Measurements from ENCODE around the gene RERGL.
"Not testable (repeated sequence)": the region's sequence is repeated elsewhere in the genome, so short reads cannot be mapped to it uniquely, and the experiment has no call there.

Gene RERGL, protein sequence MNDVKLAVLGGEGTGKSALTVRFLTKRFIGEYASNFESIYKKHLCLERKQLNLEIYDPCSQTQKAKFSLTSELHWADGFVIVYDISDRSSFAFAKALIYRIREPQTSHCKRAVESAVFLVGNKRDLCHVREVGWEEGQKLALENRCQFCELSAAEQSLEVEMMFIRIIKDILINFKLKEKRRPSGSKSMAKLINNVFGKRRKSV

DNA sequence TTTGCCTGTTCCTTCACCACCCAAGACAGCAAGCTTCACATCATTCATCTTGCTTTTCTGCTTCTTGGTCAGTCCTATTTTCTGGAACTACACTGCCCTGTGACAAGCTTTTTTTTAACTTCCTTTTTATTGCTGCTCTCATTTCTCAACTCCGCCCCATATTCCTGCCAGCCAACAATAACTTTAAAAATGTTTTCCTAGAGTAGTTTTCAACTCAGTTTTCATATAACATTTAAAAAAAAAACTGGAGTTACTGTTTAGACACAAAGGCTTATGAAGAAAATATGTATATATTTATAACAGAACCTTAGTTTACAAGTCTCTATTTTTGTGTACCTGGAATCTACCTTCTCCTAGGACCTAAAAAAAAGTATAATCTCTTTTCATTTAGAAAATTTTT lies at the start of gene RERGL:
Gene RERGL (minus strand): TSS at position 101 of the 400 bp plus-strand sequence. CDS start 53 bp downstream, at position 48.
- no peak for DNase-seq (ENCODE audit: low spot score)

DNA sequence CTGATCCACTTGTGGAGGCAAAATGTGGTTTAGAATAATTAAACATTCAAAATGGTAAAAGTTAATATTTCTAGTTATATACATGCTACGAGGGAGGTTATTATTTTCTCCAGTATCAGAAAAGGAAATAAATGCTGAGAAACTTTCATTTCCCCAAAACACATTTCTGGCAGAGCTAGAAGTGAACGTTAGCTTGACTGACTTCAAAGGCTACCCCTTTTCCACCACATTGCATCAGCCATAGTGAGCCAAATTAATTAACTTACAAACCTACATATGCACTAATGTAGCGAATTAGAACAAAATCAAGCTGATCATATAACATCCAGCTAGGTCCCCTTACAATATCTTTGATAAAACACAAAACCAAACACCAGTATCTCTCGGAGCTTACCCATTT lies 49.3 kb upstream of the RERGL start:
- DNase-seq (ENCODE audit: low spot score) = no peak

DNA sequence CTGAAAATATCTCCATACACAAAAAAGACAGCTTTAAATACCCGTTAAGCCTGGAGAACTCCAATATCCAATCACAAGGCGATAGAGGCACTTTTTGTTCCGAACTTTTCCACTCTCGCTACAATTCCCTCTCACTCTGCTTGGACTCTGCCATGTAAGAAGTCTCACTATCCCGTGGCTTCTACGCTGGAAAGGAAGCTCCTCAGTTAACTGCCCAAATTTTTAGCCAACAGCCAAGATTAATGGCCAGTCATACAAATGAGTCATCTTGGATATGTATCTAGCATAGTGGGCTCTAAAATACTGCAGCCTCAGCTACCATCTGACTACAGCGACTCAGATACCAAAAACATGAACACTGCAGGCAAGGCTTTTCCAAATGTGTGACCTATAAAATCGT lies 45.5 kb upstream of the RERGL start:
- no peak for DNase-seq (ENCODE audit: low spot score)

DNA sequence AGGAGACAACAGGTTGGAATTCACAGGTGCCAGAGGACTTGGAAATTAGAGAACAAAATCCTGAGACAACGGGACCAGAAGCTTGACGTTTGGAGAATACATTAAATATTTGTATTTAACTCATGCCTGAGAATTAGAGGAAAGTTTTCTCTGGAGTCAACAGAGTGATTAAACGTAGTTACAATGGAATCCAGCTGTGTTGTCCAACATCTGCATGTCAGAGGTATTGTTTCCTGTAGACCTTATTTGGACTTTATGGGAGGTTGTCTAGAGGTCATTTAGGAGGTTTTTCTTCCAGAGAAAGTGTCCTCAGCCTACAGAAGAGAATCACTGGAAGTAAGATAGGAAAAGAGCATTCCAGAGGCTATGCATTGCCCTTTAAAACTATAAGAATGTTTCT lies 45.1 kb upstream of the RERGL start:
- no peak for DNase-seq (ENCODE audit: low spot score)

DNA sequence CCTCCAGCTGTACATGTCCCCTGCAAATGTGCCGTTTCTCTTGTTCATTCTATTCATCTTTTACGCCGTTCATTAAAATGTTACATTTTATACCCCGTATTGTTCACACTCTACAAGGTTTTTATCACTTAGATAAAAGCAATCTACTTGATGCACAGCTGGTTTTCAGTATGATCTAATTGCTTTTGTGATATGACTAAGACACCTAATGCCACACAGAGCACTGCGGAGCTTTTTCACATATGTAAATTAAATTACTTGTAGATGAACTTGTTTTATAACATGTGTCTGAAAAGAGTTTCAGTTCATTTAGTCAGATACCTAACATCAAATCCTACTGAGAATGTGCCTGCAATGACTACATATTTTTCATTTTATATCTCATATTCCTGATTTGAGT lies 40.9 kb upstream of the RERGL start:
- DNase-seq (ENCODE audit: low spot score) = no peak

DNA sequence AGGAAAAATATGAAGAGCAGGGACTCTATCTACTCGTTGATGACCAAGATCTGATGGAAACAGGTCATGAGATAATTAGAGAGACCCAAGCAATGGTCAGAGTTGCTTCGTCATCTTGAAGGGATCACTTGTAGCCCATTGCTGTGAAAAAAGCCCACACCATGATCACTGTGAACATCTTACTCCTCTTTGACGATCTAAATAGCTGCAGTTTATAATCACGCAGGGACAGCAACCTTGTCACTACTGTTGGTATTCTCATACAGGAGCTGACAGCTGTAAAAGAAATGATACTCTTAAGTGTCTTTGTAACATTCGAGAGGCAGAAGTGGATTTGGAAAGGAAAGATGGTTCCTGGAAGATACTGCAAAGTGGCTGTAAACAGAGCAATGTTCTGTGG lies 33.7 kb upstream of the RERGL start:
- no peak for DNase-seq (ENCODE audit: low spot score)

DNA sequence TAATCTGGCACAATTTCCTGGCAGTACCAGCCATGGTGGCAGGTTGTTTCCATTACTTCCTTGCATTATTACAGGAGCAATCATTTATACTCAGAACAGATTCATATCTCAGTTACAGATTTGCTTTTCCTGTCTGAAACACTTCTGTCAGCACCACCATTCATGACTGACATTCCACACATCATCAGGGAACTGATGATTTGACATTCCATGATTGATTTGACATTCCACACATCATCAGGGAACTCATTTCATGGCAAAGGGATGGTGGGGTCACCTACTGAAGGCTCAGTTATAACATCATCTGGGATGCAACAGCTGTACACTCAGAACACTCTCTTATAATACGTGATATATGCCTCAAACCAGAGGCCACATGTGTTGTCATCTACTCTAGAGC lies 30.9 kb upstream of the RERGL start:
- DNase-seq (ENCODE audit: low spot score) = no peak

DNA sequence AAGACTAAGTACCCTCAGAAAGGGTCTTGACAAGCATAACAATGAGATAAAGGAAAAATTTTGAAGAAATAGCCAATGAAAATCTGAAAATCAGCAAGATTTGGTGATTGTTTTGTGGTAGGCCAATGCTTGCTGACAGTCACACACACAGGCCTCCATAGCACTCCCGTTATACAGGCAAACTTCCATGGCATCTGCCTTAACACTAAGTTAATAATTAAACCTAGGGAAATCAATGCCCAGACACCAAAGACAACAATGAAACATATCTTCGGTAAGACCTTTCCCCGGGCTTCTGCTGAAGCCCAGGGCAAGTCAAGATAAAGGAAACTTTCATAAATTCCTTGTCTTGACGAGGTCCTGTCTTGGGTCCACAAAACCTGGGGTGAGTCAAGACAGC lies 18.6 kb upstream of the RERGL start:
- no peak for DNase-seq (ENCODE audit: low spot score)

DNA sequence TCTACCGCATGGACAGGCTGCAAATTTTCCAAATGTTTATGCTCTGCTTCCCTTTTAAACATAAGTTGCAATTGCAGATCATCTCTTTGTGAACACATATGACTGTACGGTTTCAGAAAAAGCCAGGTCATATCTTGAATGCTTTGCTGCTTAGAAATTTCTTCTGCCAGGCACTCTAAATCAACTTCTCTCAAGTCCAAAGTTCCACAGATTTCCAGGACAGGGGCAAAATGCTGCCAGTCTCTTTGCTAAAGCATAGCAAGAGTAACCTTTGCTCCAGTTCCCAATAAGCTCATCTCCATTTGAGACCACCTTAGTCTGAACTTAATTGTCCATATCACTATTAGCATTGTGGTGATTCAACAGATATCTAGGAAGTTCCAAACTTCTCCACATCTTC lies 13.6 kb upstream of the RERGL start:
- no peak for DNase-seq (ENCODE audit: low spot score)

DNA sequence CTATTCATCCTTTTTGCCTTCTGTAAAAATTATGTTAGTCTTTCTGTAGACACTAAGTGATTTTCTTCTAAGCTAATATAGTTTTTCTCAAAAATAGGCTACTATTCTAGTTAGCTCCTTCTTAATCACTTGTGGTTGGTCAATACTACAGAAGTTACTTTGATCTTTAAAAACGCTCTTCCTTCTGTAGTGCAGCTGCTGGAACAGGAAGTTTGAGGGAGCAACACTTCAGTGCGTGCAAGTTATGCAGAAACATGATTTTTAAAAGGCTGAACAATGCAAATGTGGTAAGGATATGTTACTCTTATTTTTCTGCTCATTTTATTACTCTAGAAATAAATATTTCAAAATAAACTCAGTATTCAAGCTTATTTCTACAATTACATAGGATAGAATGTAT lies 11.1 kb upstream of the RERGL start:
- DNase-seq (ENCODE audit: low spot score) = no peak

DNA sequence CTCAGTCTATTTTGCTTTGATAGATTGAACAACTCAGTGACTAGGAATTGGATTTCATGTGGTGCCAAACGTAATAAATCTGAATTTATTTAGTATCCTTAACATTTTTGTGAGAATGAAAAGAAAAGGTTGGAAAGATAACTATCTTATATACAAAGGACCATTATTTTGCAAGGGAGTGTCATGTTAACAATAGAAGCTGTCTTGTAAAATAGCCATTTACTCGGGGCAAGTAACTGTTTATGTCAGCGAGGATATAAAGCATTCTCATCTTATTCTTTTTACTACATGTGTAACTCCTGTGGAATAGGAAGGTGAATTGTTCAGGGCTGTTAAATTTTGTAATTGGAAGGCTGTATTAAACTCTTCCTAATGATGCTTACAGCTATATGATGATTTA lies 5.9 kb downstream of the RERGL start:
- no peak for DNase-seq (ENCODE audit: low spot score)

DNA sequence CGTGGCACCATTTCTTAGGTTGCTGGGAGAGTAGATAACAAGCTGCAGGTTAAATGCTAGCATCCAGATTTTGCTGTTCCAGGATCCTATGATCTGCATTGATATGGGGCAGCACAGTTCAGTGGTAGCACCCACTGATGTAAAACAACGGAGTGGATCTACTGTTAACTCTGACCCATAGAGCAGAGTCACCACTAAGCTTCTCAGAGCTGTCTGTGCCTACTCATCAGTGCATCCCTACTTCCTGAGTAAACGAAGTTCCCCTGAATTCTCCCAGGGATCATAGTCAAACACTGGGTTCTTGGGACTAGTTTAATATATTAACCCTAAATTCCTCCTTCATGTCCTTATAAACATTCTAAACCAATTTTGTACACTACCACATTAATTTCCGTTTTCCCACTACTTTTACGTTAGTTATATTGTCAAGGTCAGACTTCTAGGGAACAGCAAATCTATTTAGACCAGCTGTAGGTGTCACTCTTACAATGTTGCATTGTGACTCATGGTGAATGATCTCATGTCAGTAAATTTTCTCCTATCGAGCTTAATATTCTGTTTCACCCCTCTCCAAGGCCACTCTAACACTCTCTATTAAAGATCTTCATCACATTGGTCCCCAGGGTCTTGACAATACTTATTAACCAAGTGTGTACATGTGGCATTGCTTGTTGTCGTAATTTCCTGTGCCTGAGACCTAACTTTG lies 10.3 kb downstream of the RERGL start:
- DNase-seq (ENCODE audit: low spot score) = no peak

DNA sequence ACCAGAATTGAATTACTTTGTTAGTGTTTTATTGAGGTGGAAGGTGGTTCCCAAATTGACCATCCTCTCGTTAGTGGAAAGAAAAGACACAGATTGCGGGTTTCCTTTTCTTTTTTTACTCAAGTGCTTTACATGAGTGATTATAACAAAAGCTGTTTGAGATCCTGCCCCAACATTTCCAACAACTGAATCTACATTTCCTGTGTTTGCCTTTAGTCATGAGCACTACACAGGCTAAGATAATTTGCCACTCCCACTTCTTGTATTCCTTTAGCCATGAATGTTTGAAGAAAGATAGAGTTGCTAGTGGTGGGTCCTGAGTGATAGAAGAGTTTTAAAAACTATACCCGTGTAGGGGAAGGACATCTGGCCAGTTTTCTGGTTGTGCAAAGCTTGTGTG lies 16.0 kb downstream of the RERGL start:
- DNase-seq (ENCODE audit: low spot score) = no peak

DNA sequence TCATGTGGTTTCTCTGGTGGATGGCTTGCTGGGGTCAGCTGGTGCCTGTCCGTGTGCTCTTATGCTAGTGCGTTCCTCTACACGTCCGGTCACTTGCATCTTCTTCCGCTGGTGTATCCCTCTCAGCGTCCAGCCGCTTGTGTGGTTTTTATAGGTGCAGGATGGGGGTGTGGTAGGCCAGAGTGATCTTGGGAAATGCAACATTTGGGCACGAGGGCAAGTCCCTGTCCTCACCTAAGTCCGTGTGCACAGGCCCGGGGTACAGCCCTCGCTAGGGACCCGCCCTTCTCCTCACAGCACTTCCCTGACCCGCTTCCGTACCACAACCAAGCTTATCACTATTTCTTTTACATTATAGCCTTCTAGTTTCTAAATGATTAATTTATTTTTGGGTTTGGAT lies 17.3 kb downstream of the RERGL start:
- no peak for DNase-seq (ENCODE audit: low spot score)

DNA sequence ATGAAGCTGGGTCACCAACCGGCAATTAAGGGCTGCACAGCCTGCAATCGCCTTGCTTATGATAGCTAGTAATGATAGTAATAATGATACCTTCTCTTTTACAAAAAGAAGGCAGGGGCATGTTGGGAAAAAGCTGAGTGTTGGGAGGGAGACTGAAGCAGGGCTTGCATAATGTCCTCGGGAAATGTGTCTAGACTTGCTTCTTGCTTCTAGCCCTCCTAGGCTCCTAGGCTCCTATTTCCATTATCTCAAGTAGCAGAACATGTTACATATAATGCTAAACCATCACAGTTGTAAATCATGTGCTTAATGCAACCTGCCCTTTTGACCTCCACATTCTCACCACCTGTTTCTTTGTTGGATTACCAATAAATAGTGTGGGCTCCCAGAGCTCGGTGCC lies 18.7 kb downstream of the RERGL start:
- DNase-seq (ENCODE audit: low spot score) = no peak

DNA sequence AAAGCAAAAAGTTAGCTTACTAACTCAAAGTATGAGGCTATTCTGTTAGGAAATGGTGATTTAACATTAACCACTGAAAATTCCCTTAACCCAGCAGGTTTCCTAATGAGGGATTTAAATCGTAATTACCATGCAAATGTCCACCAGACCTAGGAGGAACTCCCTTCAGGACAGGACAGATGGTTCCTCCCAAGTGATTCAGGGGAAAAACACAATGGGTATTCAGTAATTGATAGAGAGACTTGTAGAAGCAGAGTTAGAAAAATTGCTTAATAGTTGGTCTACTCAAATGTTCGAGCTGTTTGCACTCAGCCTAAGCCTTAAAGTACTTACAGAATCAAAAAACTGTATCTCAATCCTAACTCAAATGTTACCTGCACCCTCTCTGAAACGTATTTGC lies 21.6 kb downstream of the RERGL start:
- no peak for DNase-seq (ENCODE audit: low spot score)

DNA sequence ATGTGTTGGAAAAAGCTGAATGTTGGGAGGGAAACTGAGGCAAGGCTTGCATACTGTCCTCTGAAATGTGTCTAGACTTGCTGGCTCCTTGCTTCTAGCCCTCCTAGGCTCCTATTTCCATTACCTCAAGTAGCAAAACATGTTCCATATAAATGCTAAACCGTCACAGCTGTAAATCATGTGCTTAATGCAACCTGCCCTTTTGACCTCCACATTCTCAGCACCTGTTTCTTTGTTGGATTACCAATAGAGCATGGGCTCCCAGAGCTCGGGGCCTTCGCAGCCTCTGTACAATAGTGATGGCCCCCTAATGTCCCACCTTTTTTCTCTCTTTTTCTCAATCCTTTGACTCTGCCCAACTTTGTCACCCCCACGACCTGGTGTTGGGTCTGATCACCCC lies 23.3 kb downstream of the RERGL start:
- DNase-seq (ENCODE audit: low spot score) = no peak

DNA sequence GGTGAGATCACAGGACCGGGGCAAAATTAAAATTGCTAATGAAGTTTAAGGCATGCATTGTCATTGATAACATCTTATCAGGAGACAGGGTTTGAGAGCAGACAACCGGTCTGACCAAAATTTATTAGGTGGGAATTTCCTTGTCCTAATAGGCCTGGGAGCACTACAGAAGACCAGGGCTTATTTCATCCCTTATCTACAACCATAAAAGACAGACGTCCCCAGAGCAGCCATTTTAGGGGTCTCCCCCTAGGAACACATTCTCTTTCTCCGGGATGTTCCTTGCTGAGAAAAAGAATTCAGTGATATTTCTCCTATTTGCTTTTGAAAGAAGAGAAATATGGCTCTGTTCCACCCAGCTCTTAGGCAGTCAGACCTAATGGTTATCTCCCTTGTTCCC lies 27.1 kb downstream of the RERGL start:
- DNase-seq (ENCODE audit: low spot score) = not testable (repeated sequence)

DNA sequence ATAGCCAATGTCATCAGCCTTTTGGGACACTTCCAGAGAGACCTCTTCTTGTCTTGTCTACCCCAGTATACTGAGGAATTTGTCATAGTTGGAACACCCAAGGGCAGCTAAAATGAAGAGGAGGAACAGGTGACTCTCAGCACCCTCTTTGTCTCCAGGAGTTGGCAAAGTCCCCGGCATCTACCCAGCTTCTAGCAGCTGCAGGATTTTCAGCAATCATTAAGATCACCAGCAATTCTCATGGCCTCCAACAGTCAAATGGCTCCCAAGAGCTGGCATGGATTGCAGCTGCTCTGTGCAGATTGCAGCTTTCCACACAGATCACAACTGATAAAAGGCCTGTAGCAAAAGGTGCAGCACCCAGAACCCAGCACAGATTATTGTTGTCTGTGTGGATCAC lies 32.9 kb downstream of the RERGL start:
- DNase-seq (ENCODE audit: low spot score) = no peak

DNA sequence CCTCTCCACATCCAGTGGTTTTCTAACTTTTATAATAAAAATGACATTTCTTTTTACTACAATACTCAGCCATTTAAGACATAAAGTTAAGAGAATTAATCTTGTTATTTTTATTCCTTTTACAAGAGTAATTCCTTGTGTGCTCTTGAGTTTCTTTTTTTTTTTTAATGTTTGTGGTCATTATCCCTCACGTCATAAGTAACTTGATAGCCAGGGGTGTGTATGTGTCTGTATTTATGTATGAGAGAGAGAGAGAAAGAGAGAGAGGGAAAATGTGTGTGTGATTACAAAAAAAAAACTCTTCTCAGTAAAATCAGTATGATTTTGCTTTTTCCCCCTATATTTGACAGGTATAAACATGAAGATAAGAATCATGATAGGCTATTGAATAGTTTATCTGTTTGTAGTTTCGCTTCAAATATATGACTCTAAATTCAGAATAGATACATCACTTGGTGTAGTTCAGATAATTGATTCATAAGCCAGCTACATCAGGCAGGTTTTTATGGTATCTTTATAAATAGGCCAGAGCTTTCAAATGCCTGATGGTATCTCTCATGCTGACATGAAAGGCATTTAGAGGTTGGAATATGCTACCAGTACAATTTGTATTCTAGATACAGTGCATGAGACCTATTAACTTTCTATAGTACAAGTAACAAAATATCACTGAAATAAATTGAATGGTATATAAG lies 34.9 kb downstream of the RERGL start:
- DNase-seq (ENCODE audit: low spot score) = no peak

DNA sequence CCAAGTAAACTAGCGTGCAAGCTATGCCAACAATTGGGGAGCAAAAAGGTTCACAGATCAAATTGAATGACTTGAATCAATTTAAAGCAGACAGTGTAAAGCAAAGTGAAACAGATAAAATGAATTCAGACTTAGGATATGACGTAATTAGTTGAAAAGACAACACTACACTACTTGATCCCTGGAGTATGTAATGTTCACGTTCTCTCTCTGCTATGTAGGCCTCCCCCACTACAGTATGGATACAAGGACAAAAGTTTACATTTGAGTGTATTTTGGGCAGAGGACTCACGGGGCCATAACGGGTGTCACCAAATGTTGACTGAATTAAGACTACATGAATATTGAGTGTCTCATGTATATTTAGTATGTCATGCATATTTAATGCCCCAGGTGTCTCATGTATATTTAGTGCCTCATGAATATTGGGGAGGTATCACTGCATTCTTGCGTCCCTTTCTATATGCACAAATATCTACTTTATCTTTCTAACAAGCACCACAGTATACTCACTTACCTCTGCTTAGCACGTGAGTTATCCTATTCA lies 44.5 kb downstream of the RERGL start:
- no peak for DNase-seq (ENCODE audit: low spot score)

DNA sequence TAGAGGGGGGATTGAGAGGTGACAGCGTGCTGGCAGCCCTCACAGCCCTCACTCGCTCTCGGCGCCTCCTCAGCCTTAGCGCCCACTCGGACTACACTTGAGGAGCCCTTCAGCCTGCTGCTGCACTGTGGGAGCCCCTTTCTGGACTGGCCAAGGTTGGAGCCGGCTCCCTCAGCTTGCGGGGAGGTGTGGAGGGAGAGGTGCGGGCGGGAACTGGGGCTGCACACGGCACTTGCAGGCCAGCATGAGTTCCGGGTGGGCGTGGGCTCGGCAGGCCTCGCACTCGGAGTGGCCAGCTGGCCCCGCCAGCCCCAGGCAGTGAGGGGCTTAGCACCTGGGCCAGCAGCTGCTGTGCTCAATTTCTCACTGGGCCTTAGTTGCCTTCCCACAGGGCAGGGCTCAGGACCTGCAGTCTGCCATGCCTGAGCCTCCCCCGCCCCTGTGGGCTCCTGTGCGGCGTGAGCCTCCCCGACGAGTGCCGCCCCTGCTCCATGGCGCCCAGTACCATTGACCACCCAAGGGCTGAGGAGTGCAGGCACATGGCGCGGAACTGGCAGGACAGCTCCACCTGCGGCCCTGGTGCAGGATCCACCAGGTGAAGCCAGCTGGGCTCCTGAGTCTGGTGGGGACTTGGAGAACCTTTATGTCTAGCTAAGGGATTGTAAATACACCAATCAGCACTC lies 49.8 kb downstream of the RERGL start:
- DNase-seq (ENCODE audit: low spot score) = not testable (repeated sequence)

Data from CD4-positive, alpha-beta T cell treated with Interleukin-2 at 100 ng/mL for 4 hours (primary cell).